Endometrial microvascular endothelial cells (primary cell): Measurements from ENCODE around the gene ZNF460. TPM values are rescaled to one million over a fixed set of nuclear protein-coding genes. Genes with fewer than 3 reads are reported as not detected.

Experiments used
- in situ Hi-C: cut with HindIII; loops from 2 replicates; pipeline ENCODE4 v1.10.0; 2017; ENCODE audit warnings: low sequenced_read_pairs, low pct_unique_long_range_greater_than_20kb; ENCODE audit errors: inconsistent ontology term
- total RNA-seq: library from RNA; depleted of rRNA; stranded (reverse); fragments of >200 nt; gene quantifications from one replicate; pipeline ENCODE4 v1.2.3, GENCODE V29; 2015; ENCODE audit errors: inconsistent ontology term

Gene ZNF460
- total RNA-seq, 1 donor from 2014 or later, result 13.5 TPM

DNA sequence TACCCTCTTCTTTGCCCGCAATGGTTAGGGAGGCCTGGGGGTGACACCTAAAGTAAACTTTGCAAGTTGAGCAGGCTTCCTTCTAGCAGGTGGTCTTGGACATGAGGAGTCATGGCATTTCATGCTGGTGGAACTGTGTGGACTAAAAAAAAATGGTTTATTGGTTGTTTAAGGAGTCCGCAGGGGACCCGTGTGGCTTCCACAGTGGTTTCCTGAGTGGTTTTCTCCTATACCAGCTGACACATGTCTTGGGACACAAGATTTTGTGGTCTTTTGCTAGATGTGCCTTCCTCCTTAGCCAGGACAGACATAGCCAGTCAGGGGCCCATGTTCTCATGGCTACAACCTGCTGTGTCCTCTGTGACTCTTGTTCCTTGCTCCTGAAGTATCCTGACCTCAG, 41.5 kb downstream of the ZNF460 start:
- in situ Hi-C loops, result no loop called here

- in situ Hi-C loops, result no loop called here
These were observed 44.7 kb downstream of the ZNF460 start for GRCh38 chr19:57324992-57325391.

DNA sequence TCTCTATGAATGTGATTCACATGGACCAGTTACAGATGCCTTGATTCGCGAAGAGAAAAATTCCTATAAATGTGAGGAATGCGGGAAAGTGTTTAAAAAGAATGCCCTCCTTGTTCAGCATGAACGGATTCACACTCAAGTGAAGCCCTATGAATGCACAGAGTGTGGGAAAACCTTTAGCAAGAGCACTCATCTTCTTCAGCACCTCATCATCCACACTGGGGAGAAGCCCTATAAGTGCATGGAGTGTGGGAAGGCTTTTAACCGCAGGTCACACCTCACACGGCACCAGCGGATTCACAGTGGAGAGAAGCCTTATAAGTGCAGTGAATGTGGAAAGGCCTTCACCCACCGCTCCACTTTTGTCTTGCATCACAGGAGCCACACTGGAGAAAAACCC, 47.7 kb downstream of the ZNF460 start:
- in situ Hi-C loops, result no loop called here

DNA sequence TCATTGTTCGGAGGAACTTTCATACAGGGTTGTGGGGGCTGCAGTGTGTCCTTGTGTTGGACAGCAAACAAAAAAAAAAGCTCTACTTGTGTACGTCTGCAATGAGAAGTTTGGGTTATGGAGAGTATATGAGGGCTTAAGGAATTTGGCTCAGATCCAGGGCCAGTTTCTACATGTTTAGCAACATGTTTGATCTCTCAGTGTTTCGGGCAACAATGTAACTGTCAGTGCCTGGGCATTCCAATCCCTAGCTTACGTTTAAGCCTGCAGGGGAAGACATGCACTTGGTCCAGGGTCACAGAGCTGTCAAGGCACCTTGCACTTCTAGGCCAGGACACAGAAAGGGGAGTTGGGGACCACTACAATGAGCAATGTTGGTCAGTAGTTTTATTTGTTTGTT, 53.9 kb downstream of the ZNF460 start:
- in situ Hi-C loops, result no loop called here

GRCh38 chr19:57338877-57339276, 58.6 kb downstream of the ZNF460 start:
- in situ Hi-C loops, result no loop called here

GRCh38 chr19:57342582-57342981, 62.3 kb downstream of the ZNF460 start:
- in situ Hi-C loops, result no loop called here

Other genes with a start within 250 kb of the ZNF460 start
- not detected for gene USP29, start 160.5 kb upstream of the ZNF460 start, total RNA-seq
- gene ZIM3, start 135.3 kb upstream of the ZNF460 start, total RNA-seq, result not detected
- gene DUXA, start 113.0 kb upstream of the ZNF460 start, total RNA-seq, result not detected
- 13.4 TPM for gene ZNF264, start 89.0 kb upstream of the ZNF460 start, total RNA-seq
- not detected for gene AURKC, start 49.5 kb upstream of the ZNF460 start, total RNA-seq
- gene ZNF805, start 39.9 kb upstream of the ZNF460 start, total RNA-seq, result 4.6 TPM
- 6.8 TPM for gene ZNF543, start 40.0 kb downstream of the ZNF460 start, total RNA-seq
- gene ZNF304, start 70.8 kb downstream of the ZNF460 start, total RNA-seq, result 5.2 TPM
- gene TRAPPC2B, start 83.1 kb downstream of the ZNF460 start, total RNA-seq, result 12.8 TPM
- 2.1 TPM for gene ZNF547, start 83.1 kb downstream of the ZNF460 start, total RNA-seq
- gene ZNF548, start 109.4 kb downstream of the ZNF460 start, total RNA-seq, result 7.5 TPM
- gene ZNF17, start 130.7 kb downstream of the ZNF460 start, total RNA-seq, result 4.5 TPM
- gene ZNF749, start 154.8 kb downstream of the ZNF460 start, total RNA-seq, result 6.3 TPM
- not detected for gene VN1R1, start 176.7 kb downstream of the ZNF460 start, total RNA-seq
- gene ZNF772, start 197.1 kb downstream of the ZNF460 start, total RNA-seq, result 4.7 TPM
- gene ZNF419, start 207.3 kb downstream of the ZNF460 start, total RNA-seq, result 5.9 TPM
- gene ZNF773, start 219.5 kb downstream of the ZNF460 start, total RNA-seq, result 2.0 TPM
- 1.0 TPM for gene ZNF549, start 246.9 kb downstream of the ZNF460 start, total RNA-seq